ENCODE data around the gene SNRPB2. TPM values are rescaled to one million over a fixed set of nuclear protein-coding genes. Genes with fewer than 3 reads are reported as not detected.

The SNRPB2 gene
- total RNA-seq, 1 experiment from 2014 or later, result 174 TPM

Other genes with a start within 250 kb of the SNRPB2 start
- gene KIF16B, start 156.6 kb upstream of the SNRPB2 start, total RNA-seq (2014; rRNA removed; shearing (Covaris generic)), result 9.4 and 10.6 TPM in 2 replicates
- not detected in 2 replicates for gene OTOR, start 18.3 kb downstream of the SNRPB2 start, total RNA-seq (2014; rRNA removed; shearing (Covaris generic))